SKM-1 treated with dmso at 0.1 percent for 144 hours (cell line): ENCODE measurements around the gene C20orf204.
"Not testable (repeated sequence)": the region's sequence is repeated elsewhere in the genome, so short reads cannot be mapped to it uniquely, and the experiment has no call there.

Source experiments
- DNase-seq: peaks from one replicate; lab custom pipeline; 2025; ENCODE audit not compliant: unreplicated experiment; lab: John Stamatoyannopoulos, UW

The C20orf204 gene

DNA sequence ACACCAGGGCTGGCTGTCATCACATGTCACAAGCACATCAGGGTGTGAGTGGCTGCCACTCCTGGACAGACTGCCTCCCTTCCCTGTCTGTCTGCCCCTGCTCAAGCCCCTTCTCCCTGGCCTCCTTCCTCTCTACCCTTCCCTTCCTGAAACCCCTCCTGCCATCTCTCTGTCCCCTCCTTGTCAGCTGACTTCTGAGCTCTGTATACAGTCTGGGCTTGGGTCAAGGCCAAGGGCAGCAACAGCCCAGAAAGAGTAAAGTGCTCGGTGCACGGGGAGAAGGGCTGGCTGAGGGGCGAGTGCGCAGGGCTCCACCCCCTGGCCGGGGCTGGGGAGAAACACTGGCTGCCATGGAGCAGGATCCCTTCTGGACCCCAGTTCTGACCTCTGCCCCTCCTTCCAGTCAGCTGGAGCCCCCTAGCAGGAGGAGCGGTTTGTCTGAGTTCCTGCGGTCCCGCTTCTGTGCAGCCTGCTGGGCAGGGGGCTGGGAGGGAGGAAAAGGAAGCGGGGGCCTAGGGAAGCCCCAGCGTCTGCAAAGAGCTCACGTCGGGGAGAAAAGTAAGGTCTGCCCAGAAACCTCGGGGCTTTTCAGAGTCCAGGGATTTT, 46.2 kb downstream of the C20orf204 start:
- no peak for DNase-seq

GRCh38 chr20:64082820-64083377, 46.9 kb downstream of the C20orf204 start:
- DNase-seq = no peak

DNA sequence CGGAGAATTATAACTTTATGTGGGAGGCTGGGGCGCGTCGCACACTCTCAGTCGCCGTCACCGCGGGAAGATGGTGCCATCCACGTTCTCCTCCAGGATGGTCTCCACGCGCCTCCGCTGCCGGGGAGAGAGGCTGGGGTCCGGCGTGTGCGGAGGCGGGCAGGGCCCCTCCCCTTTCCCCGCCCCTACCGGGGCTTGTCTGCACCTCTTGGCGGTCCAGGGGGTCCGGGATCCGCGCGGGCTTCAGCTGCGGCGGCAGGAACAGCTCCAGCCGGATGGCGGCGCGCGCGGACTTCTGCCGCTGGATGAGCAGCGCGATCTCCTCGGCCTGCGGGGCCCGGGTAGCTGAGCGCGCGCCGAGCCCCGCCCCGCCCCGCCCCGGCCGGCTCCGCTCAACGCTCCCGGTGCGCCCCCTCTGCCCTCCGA, 47.4 kb downstream of the C20orf204 start:
- peak; percentile 68 for DNase-seq

GRCh38 chr20:64083804-64084684, 48.1 kb downstream of the C20orf204 start, which contains the start of gene LKAAEAR1:
TSS of gene LKAAEAR1 (minus strand) at chr20:64084398. CDS start at chr20:64084219, 179 bp downstream.
- DNase-seq = no peak

- no peak for DNase-seq
Measured at GRCh38 chr20:64084685-64085152, 48.7 kb downstream of the C20orf204 start.

DNA sequence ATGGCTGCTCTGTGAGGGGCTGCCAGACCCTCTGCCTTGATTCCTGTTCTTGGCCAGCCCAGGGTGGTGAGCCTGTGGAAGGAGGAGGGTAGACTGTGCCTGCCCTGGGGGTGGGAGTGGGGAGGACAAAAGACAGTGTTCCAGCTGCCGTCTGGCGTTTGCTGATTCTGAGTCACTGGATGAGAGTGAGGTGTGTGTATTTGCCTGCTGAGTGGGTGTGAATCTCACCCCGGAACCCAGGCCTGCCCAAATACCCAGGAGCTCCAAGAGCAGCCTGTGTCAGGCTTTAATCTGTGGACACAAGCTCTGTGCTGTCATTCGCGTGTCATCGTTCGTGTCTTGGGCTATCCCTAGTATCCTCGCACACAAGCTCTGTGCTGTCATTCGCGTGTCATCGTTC, 50.8 kb downstream of the C20orf204 start:
- DNase-seq = no peak

GRCh38 chr20:64087226-64087825, 51.3 kb downstream of the C20orf204 start:
- not testable (repeated sequence) for DNase-seq

GRCh38 chr20:64088586-64088985, 52.6 kb downstream of the C20orf204 start:
- not testable (repeated sequence) for DNase-seq
